ENCODE measurements around the gene TGFB3.

GRCh38 chr14:75967866-75968265, 13.9 kb downstream of the TGFB3 start:
- TF ChIP-seq CTCF (IDR thresholded peaks at IDR 0.05; ENCODE audit: insufficient read depth, low read length, poor library complexity, severe bottlenecking): no peak
- TF ChIP-seq EZH2phosphoT487 (conservative IDR thresholded peaks at IDR 0.05; ENCODE audit: low read length): no peak
